ENCODE data around the gene TSSK2.

TSSK2 gene

GRCh38 chr22:19086417-19086816, 44.7 kb upstream of the TSSK2 start:
- H3K9me3 ChIP-seq (ENCODE audit: insufficient read depth, low read length): no peaks in the 10 kb centered on the region
- no peaks in the 10 kb centered on the region for H3K9me2 ChIP-seq (replicated peaks; ENCODE audit: insufficient read depth, low read length)
- H4K20me1 ChIP-seq (ENCODE audit: low read depth, low read length): no peaks in the 10 kb centered on the region
- no peak for TF ChIP-seq EZH2phosphoT487 (conservative IDR thresholded peaks at IDR 0.05; ENCODE audit: low read length)
- no peak for TF ChIP-seq CTCF (IDR thresholded peaks at IDR 0.05; ENCODE audit: insufficient read depth, low read length, poor library complexity, severe bottlenecking)
- H3K4me2 ChIP-seq (ENCODE audit: low read depth, low read length, poor library complexity, severe bottlenecking): no peak overlapping the region
- H3K9ac ChIP-seq (ENCODE audit: low read length): no peak overlapping the region
- no peaks in the 10 kb centered on the region for H3K36me3 ChIP-seq (ENCODE audit: low read length)
- no peaks in the 10 kb centered on the region for H3K79me2 ChIP-seq (ENCODE audit: insufficient read depth, low read length)
- no peak overlapping the region for H3K27ac ChIP-seq (ENCODE audit: low read depth, low read length)
- H2AFZ ChIP-seq (ENCODE audit: low read depth, low read length, severe bottlenecking): no peak overlapping the region
- H3K4me3 ChIP-seq (ENCODE audit: insufficient read depth, low read length, poor library complexity, severe bottlenecking): no peak overlapping the region
- H3F3A ChIP-seq (ENCODE audit: insufficient read depth): no peaks in the 10 kb centered on the region
- no peaks in the 10 kb centered on the region for H3K27me3 ChIP-seq (ENCODE audit: low read length)

GRCh38 chr22:19086896-19087295, 44.2 kb upstream of the TSSK2 start:
- Histone ChIP-seq H3K9me3 (ENCODE audit: insufficient read depth, low read length) (no peaks in the 10 kb centered on the region), H3K4me2 (ENCODE audit: low read depth, low read length, poor library complexity, severe bottlenecking) (no peak overlapping the region), H3F3A (ENCODE audit: insufficient read depth) (no peaks in the 10 kb centered on the region), H3K27ac (ENCODE audit: low read depth, low read length) (no peak overlapping the region), H4K20me1 (ENCODE audit: low read depth, low read length) (no peaks in the 10 kb centered on the region), H3K79me2 (ENCODE audit: insufficient read depth, low read length) (no peaks in the 10 kb centered on the region), H3K36me3 (ENCODE audit: low read length) (no peaks in the 10 kb centered on the region), H3K9me2 (replicated peaks; ENCODE audit: insufficient read depth, low read length) (no peaks in the 10 kb centered on the region), H3K4me3 (ENCODE audit: insufficient read depth, low read length, poor library complexity, severe bottlenecking) (no peak overlapping the region), H3K9ac (ENCODE audit: low read length) (no peak overlapping the region), H2AFZ (ENCODE audit: low read depth, low read length, severe bottlenecking) (no peak overlapping the region), H3K27me3 (ENCODE audit: low read length) (no peaks in the 10 kb centered on the region)
- TF ChIP-seq EZH2phosphoT487 (conservative IDR thresholded peaks at IDR 0.05; ENCODE audit: low read length) (no peak), CTCF (IDR thresholded peaks at IDR 0.05; ENCODE audit: insufficient read depth, low read length, poor library complexity, severe bottlenecking) (no peak)

- H3K27ac ChIP-seq (ENCODE audit: low read depth, low read length): no peak overlapping the region
These were observed 42.1 kb upstream of the TSSK2 start for GRCh38 chr22:19088866-19089595.

More at GRCh38 chr22:19088866-19089595, 42.1 kb upstream of the TSSK2 start:
- no peaks in the 10 kb centered on the region for H3K36me3 ChIP-seq (ENCODE audit: low read length)
- no peaks in the 10 kb centered on the region for H3K79me2 ChIP-seq (ENCODE audit: insufficient read depth, low read length)
- no peak overlapping the region for H2AFZ ChIP-seq (ENCODE audit: low read depth, low read length, severe bottlenecking)
- no peaks in the 10 kb centered on the region for H4K20me1 ChIP-seq (ENCODE audit: low read depth, low read length)
- no peaks in the 10 kb centered on the region for H3K9me2 ChIP-seq (replicated peaks; ENCODE audit: insufficient read depth, low read length)
- no peak overlapping the region for H3K4me3 ChIP-seq (ENCODE audit: insufficient read depth, low read length, poor library complexity, severe bottlenecking)
- H3K4me2 ChIP-seq (ENCODE audit: low read depth, low read length, poor library complexity, severe bottlenecking): no peak overlapping the region
- H3K9me3 ChIP-seq (ENCODE audit: insufficient read depth, low read length): no peaks in the 10 kb centered on the region
- H3F3A ChIP-seq (ENCODE audit: insufficient read depth): no peaks in the 10 kb centered on the region
- TF ChIP-seq CTCF (IDR thresholded peaks at IDR 0.05; ENCODE audit: insufficient read depth, low read length, poor library complexity, severe bottlenecking): no peak
- TF ChIP-seq EZH2phosphoT487 (conservative IDR thresholded peaks at IDR 0.05; ENCODE audit: low read length): no peak
- no peak overlapping the region for H3K9ac ChIP-seq (ENCODE audit: low read length)
- no peaks in the 10 kb centered on the region for H3K27me3 ChIP-seq (ENCODE audit: low read length)

All from SU-DHL-6 (cell line).